Glutamatergic neuron (in vitro differentiated cells): ENCODE measurements around the gene LHB. TPM values are rescaled to one million over a fixed set of nuclear protein-coding genes. Genes with fewer than 3 reads are reported as not detected.

ENCODE experiments used
- DNase-seq: peaks from one replicate; pipeline ENCODE4 v3.0.0; 2022
- H3K27ac Mint-ChIP-seq: one replicate; pipeline ENCODE4 v1.8.0; 2020; ENCODE audit warnings: mild to moderate bottlenecking, mixed read lengths, inconsistent platforms; ENCODE audit not compliant: unreplicated experiment
- H3K27me3 Mint-ChIP-seq: one replicate; pipeline ENCODE4 v1.8.0; 2020; ENCODE audit warnings: mild to moderate bottlenecking, moderate library complexity, mixed read lengths, inconsistent platforms; ENCODE audit not compliant: unreplicated experiment
- H3K36me3 Mint-ChIP-seq: one replicate; pipeline ENCODE4 v1.8.0; 2020; ENCODE audit warnings: mild to moderate bottlenecking, mixed read lengths, inconsistent platforms; ENCODE audit not compliant: unreplicated experiment
- H3K4me1 Mint-ChIP-seq: one replicate; pipeline ENCODE4 v1.8.0; 2020; ENCODE audit warnings: mild to moderate bottlenecking, low read depth, mixed read lengths, inconsistent platforms; ENCODE audit not compliant: unreplicated experiment
- H3K4me3 Mint-ChIP-seq: one replicate; pipeline ENCODE4 v1.8.0; 2020; ENCODE audit warnings: mild to moderate bottlenecking, mixed read lengths, inconsistent platforms; ENCODE audit not compliant: unreplicated experiment
- H3K9me3 Mint-ChIP-seq: one replicate; pipeline ENCODE4 v1.8.0; 2020; ENCODE audit warnings: mild to moderate bottlenecking, moderate library complexity, mixed read lengths, inconsistent platforms; ENCODE audit not compliant: unreplicated experiment
- CTCF ChIP-seq: fragments of 200-600 bp; sonication (generic); IDR thresholded peaks from one replicate; pipeline ENCODE4 v1.5.0; 2021; ENCODE audit not compliant: partially characterized antibody, unreplicated experiment
- total RNA-seq: library from RNA; stranded (reverse); fragmentation: NEBNext Ultra II Directional; extraction: Animal tissue kit (Norgen Biotek cat#: 25700); gene quantifications from one replicate; pipeline ENCODE4 v1.2.1, GENCODE V29; 2021; ENCODE audit not compliant: unreplicated experiment

LHB gene
- total RNA-seq, 1 donor from 2014 or later = not detected

DNA sequence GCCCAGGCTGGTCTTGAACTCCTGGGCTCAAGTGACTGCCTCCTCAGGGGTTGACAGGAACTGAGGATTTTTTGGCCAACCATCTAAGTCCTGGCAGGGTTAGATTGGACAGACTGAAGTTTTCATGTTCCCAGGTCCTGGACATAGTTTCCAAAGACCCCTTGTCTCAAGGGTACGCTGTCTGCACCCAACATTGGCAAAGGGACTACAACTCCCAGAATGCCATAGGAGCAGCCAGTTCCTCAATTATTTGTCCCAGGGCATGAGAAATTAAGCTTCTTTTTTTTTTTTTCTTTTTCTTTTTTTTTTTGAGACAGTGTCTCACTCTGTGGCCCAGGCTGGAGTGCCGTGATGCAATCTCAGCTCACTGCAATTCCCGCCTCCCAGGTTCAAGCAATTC lies 30.7 kb downstream of the LHB start:
- no peak overlapping the region for H3K4me3 Mint-ChIP-seq
- peaks cover 14% of the 10 kb centered on the region for H3K9me3 Mint-ChIP-seq
- no peak for DNase-seq
- H3K4me1 Mint-ChIP-seq = peaks cover 9% of the 10 kb centered on the region
- no peak overlapping the region for H3K27ac Mint-ChIP-seq
- H3K36me3 Mint-ChIP-seq = no peaks in the 10 kb centered on the region
- no peak for TF ChIP-seq CTCF
- peaks cover 7% of the 10 kb centered on the region for H3K27me3 Mint-ChIP-seq

GRCh38 chr19:48985711-48986110 lies 31.2 kb downstream of the LHB start:
- DNase-seq = no peak
- peaks cover 7% of the 10 kb centered on the region for H3K27me3 Mint-ChIP-seq
- H3K4me3 Mint-ChIP-seq = no peak overlapping the region
- no peaks in the 10 kb centered on the region for H3K36me3 Mint-ChIP-seq
- TF ChIP-seq CTCF = no peak
- no peak overlapping the region for H3K27ac Mint-ChIP-seq
- H3K4me1 Mint-ChIP-seq = peaks cover 7% of the 10 kb centered on the region
- H3K9me3 Mint-ChIP-seq = peaks cover 11% of the 10 kb centered on the region

DNA sequence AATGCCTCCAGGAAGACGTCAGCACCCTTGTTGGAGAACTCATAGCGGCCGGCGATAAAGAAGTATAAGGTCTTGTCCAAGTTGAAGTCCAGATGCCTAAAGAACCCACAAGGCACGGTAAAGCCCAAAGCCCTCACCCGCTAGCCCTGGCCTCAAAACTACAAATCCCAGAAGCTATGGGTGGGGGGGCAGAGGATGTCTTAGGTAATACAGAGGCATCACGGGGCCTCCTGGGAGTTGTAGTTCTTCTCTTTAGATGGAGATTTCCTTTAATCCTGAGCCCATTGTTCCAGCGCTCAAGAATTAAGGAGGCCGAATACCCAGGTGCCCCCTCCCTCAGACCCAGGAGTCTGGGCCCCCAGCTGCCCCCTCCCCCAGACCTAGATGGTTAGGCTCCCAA lies 34.6 kb downstream of the LHB start:
- Mint-ChIP-seq H3K27me3 (peaks cover 7% of the 10 kb centered on the region), H3K27ac (no peak overlapping the region), H3K4me1 (peaks cover 2% of the 10 kb centered on the region), H3K9me3 (no peaks in the 10 kb centered on the region), H3K36me3 (peaks cover 5% of the 10 kb centered on the region), H3K4me3 (no peak overlapping the region)
- TF ChIP-seq CTCF = no peak
- no peak for DNase-seq

GRCh38 chr19:48977061-48977460 lies 39.8 kb downstream of the LHB start:
- Mint-ChIP-seq H3K27ac (no peak overlapping the region), H3K27me3 (peaks cover under 1% of the 10 kb centered on the region), H3K4me3 (no peak overlapping the region), H3K4me1 (peaks cover 2% of the 10 kb centered on the region), H3K36me3 (peaks cover 5% of the 10 kb centered on the region), H3K9me3 (no peaks in the 10 kb centered on the region)
- TF ChIP-seq CTCF = no peak
- DNase-seq = no peak

DNA sequence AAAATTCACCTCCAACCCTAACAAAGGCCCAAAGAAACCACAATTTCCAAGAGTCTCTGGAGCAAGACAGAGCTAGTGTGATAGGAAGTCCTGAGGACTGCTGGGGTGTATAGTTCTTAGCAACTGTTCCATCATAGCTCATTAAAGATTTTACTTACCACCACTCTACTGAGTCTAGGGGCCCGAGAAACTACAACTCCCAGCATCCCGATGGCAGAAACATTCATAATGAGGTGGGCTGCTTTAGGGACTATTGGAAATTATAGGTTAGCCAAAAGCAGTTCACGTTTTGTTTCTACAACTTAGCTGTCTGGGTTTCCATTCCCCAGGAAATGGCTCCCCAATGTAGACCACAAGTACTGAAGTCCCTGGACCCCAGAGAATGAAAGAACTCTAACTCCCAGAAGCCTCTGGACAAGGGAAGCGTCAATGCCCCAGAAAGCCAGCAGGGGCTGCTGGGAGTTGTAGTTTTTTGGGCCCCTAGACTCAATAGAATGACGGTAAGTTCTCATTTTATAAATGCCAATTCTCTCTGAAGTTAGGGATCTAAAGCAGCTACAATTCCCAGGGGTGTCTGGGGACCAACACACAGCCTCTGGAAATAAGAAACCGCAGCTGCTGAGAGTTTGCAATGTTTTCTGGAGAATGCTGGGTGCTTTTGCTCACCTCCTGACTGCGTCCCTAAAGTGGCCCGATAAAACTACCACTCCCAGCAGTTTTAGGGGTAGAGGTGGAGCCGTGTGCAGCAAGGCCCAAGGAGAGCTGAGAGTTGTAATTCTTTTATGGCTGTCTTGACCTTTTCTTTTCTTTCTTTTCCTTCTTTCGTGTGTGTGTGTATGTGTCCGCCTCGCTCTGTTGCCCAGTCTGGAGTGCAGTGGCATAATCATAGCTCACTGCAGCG lies 40.7 kb downstream of the LHB start:
- peaks cover 5% of the 10 kb centered on the region for H3K36me3 Mint-ChIP-seq
- TF ChIP-seq CTCF = peak; percentile 75
- no peak overlapping the region for H3K27ac Mint-ChIP-seq
- H3K9me3 Mint-ChIP-seq = no peaks in the 10 kb centered on the region
- H3K27me3 Mint-ChIP-seq = no peaks in the 10 kb centered on the region
- DNase-seq = peak; percentile 68
- no peak overlapping the region for H3K4me3 Mint-ChIP-seq
- peaks cover 2% of the 10 kb centered on the region for H3K4me1 Mint-ChIP-seq
